HuH-7 (cell line): ENCODE data around the gene U2AF2.

Source experiments
- DNase-seq: peaks from one replicate; pipeline ENCODE4 v3.0.0; 2011; ENCODE audit warnings: low spot score

U2AF2 gene

GRCh38 chr19:55643887-55644176 lies 11.0 kb upstream of the U2AF2 start:
- DNase-seq = no peak

GRCh38 chr19:55644191-55644833 lies 10.5 kb upstream of the U2AF2 start:
- DNase-seq = no peak

GRCh38 chr19:55644842-55645511 lies 9.9 kb upstream of the U2AF2 start:
- DNase-seq = no peak

GRCh38 chr19:55645512-55645881 lies 9.3 kb upstream of the U2AF2 start:
- no peak for DNase-seq

GRCh38 chr19:55646889-55647731 lies 7.7 kb upstream of the U2AF2 start:
- no peak for DNase-seq

- peak; percentile 87 for DNase-seq
These were observed 6.9 kb upstream of the U2AF2 start, which contains the start of gene CCDC106 for GRCh38 chr19:55647732-55648584. TSS of gene CCDC106 (plus strand) at chr19:55648212. CDS start at chr19:55649047, 835 bp downstream.

GRCh38 chr19:55648585-55649267 lies 6.1 kb upstream of the U2AF2 start:
- DNase-seq = no peak

- DNase-seq = no peak
These were observed 5.3 kb upstream of the U2AF2 start for GRCh38 chr19:55649268-55650125.

GRCh38 chr19:55650126-55650557 lies 4.7 kb upstream of the U2AF2 start:
- DNase-seq = no peak

GRCh38 chr19:55650602-55651230 lies 4.1 kb upstream of the U2AF2 start:
- no peak for DNase-seq

GRCh38 chr19:55651236-55651635 lies 3.6 kb upstream of the U2AF2 start:
- DNase-seq = no peak

GRCh38 chr19:55652311-55653128 lies 2.3 kb upstream of the U2AF2 start:
- no peak for DNase-seq

- peak; percentile 98 for DNase-seq
These were observed 1.0 kb upstream of the U2AF2 start for GRCh38 chr19:55653651-55654322.

GRCh38 chr19:55654323-55654867 lies 440 bp upstream of the U2AF2 start:
- DNase-seq = peak; percentile 92

- DNase-seq = no peak
These were observed 809 bp downstream of the U2AF2 start for GRCh38 chr19:55655648-55656040.

- DNase-seq = no peak
These were observed 1.7 kb downstream of the U2AF2 start for GRCh38 chr19:55656552-55656951.

GRCh38 chr19:55656988-55657747 lies 2.3 kb downstream of the U2AF2 start:
- DNase-seq = no peak
